Neural progenitor cell (in vitro differentiated cells): Measurements from ENCODE around the gene PARD3B.

ENCODE experiments used
- EZH2 ChIP-seq: fragments of 200-600 bp; sonication (generic); IDR thresholded peaks from 2 replicates; pipeline ENCODE4 v1.6.1; 2017; ENCODE audit warnings: antibody characterized with exemption, mild to moderate bottlenecking, moderate library complexity
- EZH2phosphoT487 ChIP-seq: fragments of 200-600 bp; sonication (generic); IDR thresholded peaks from 2 replicates; pipeline ENCODE4 v1.6.1; 2017; ENCODE audit warnings: antibody characterized with exemption
- TF ChIP-seq, protein P1 (sequence below): fragments of 200-600 bp; sonication (generic); IDR thresholded peaks from 2 replicates; pipeline ENCODE4 v1.5.1; 2017; ENCODE audit warnings: antibody characterized with exemption, mild to moderate bottlenecking

DNA sequence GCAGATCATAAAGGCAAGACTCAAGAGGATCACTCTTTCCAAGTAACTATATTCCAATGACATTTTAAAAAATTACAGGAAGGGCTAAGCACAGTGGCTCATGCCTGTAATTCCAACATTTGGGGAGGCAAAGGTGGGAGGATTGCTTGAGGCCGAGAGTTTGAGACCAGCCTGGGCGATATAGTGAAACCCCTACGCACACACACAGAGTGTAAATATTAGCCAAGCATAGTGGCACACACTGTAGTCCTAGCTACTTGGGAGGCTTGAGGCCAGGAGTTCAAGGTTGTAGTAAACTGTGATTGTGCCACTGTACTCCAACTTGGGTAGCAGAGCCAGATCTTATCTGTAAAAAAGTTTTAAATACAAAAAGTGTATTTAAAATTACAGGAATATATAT lies 686.8 kb downstream of the PARD3B start:
- TF ChIP-seq, protein P1, sequence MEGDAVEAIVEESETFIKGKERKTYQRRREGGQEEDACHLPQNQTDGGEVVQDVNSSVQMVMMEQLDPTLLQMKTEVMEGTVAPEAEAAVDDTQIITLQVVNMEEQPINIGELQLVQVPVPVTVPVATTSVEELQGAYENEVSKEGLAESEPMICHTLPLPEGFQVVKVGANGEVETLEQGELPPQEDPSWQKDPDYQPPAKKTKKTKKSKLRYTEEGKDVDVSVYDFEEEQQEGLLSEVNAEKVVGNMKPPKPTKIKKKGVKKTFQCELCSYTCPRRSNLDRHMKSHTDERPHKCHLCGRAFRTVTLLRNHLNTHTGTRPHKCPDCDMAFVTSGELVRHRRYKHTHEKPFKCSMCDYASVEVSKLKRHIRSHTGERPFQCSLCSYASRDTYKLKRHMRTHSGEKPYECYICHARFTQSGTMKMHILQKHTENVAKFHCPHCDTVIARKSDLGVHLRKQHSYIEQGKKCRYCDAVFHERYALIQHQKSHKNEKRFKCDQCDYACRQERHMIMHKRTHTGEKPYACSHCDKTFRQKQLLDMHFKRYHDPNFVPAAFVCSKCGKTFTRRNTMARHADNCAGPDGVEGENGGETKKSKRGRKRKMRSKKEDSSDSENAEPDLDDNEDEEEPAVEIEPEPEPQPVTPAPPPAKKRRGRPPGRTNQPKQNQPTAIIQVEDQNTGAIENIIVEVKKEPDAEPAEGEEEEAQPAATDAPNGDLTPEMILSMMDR = no peak
- TF ChIP-seq EZH2 = no peak
- TF ChIP-seq EZH2phosphoT487 = no peak
